ENCODE measurements around the gene COQ6.
"Not testable (repeated sequence)": the region's sequence is repeated elsewhere in the genome, so short reads cannot be mapped to it uniquely, and the experiment has no call there.

Gene COQ6

GRCh38 chr14:73988065-73988464, 38.0 kb downstream of the COQ6 start:
- no peak for DNase-seq (ENCODE audit: low read depth)

- DNase-seq (ENCODE audit: low read depth): not testable (repeated sequence)
Observed at GRCh38 chr14:73988656-73989055, 38.6 kb downstream of the COQ6 start.

- no peak for DNase-seq (ENCODE audit: low read depth)
Observed at GRCh38 chr14:73991092-73991491, 41.0 kb downstream of the COQ6 start.

- not testable (repeated sequence) for DNase-seq (ENCODE audit: low read depth)
Observed at GRCh38 chr14:73994926-73995325, 44.8 kb downstream of the COQ6 start.

- DNase-seq (ENCODE audit: low read depth): no peak
Observed at GRCh38 chr14:73995977-73996378, 45.9 kb downstream of the COQ6 start.

- DNase-seq (ENCODE audit: low read depth): no peak
Observed at GRCh38 chr14:73996731-73997107, 46.6 kb downstream of the COQ6 start.

- DNase-seq (ENCODE audit: low read depth): no peak
Observed at GRCh38 chr14:73997108-73997943, 47.2 kb downstream of the COQ6 start.

- no peak for DNase-seq (ENCODE audit: low read depth)
Observed at GRCh38 chr14:73997944-73998447, 47.9 kb downstream of the COQ6 start.

- DNase-seq (ENCODE audit: low read depth): no peak
Observed at GRCh38 chr14:73998726-73999125, 48.6 kb downstream of the COQ6 start.

GRCh38 chr14:74005664-74006063, 55.6 kb downstream of the COQ6 start:
- not testable (repeated sequence) for DNase-seq (ENCODE audit: low read depth)

GRCh38 chr14:74008843-74009499, 58.9 kb downstream of the COQ6 start:
- no peak for DNase-seq (ENCODE audit: low read depth)
